OCI-LY7 (cell line): ENCODE measurements around the gene CAMSAP3. TPM values are rescaled to one million over a fixed set of nuclear protein-coding genes. Genes with fewer than 3 reads are reported as not detected.

ENCODE experiments used
- BruUV-seq: library from RNA; stranded (reverse); fragments of 400-500 nt; replicated peaks from 2 replicates; lab custom pipeline; 2021; lab: Mats Ljungman, UMichigan
- CTCF ChIA-PET: fragments of 300-600 bp; sonication (Branson Sonifier 250); formaldehyde crosslinking; loops from one replicate; lab custom pipeline; 2022; ENCODE audit warnings: antibody characterized with exemption; ENCODE audit not compliant: unreplicated experiment; lab: Charles Lee
- POLR2A ChIA-PET: fragments of 300-600 bp; sonication (Branson Sonifier 250); formaldehyde crosslinking; loops from one replicate; lab custom pipeline; 2022; ENCODE audit warnings: antibody characterized with exemption; lab: Charles Lee
- DNase-seq: peaks from one replicate; pipeline ENCODE4 v3.0.0-alpha.2; 2015; ENCODE audit warnings: low spot score
- H2AFZ ChIP-seq: fragments of 200-600 bp; sonication (generic), shearing (Covaris generic); 2 replicates; pipeline ENCODE4 v1.6.1; 2014; ENCODE audit warnings: mild to moderate bottlenecking, antibody characterized with exemption, low read length, moderate library complexity
- H3K27ac ChIP-seq: fragments of 200-600 bp; sonication (generic); 2 replicates; pipeline ENCODE4 v1.5.1; 2014; ENCODE audit warnings: mixed run types, low read depth, mild to moderate bottlenecking, moderate library complexity, low read length, inconsistent platforms; ENCODE audit not compliant: poor library complexity, severe bottlenecking
- H3K36me3 ChIP-seq: fragments of 200-600 bp; sonication (generic); 2 replicates; pipeline ENCODE4 v1.6.1; 2014; ENCODE audit warnings: mild to moderate bottlenecking, antibody characterized with exemption, low read length, moderate library complexity, mixed read lengths; ENCODE audit not compliant: insufficient read depth
- H3K4me1 ChIP-seq: fragments of 200-600 bp; sonication (generic); 2 replicates; pipeline ENCODE4 v1.5.1; 2014; ENCODE audit warnings: mild to moderate bottlenecking, low read length; ENCODE audit not compliant: insufficient read depth, poor library complexity, severe bottlenecking
- H3K4me2 ChIP-seq: fragments of 200-600 bp; sonication (generic); 2 replicates; pipeline ENCODE4 v1.6.1; 2014; ENCODE audit warnings: mild to moderate bottlenecking, low read length
- H3K4me3 ChIP-seq: fragments of 200-600 bp; sonication (generic); 2 replicates; pipeline ENCODE4 v1.5.1; 2014; ENCODE audit warnings: mild to moderate bottlenecking, low read depth, low read length; ENCODE audit not compliant: poor library complexity, severe bottlenecking
- H3K79me2 ChIP-seq: fragments of 200-600 bp; sonication (generic); 2 replicates; pipeline ENCODE4 v1.6.1; 2016; ENCODE audit warnings: low read depth, mild to moderate bottlenecking, low read length, moderate library complexity, mixed read lengths; ENCODE audit not compliant: insufficient read depth
- H3K9me2 ChIP-seq: fragments of 200-600 bp; sonication (generic); 2 replicates; pipeline ENCODE4 v1.6.1; 2016; ENCODE audit warnings: mild to moderate bottlenecking, low read length, mixed read lengths; ENCODE audit not compliant: insufficient read depth
- H3K9me3 ChIP-seq: fragments of 200-600 bp; sonication (generic); 2 replicates; pipeline ENCODE4 v1.6.1; 2014; ENCODE audit warnings: mild to moderate bottlenecking, mixed run types, low read length, mixed read lengths
- H4K20me1 ChIP-seq: fragments of 200-600 bp; sonication (generic); 2 replicates; pipeline ENCODE4 v1.6.1; 2014; ENCODE audit warnings: mild to moderate bottlenecking, antibody characterized with exemption, low read length, moderate library complexity, mixed read lengths; ENCODE audit not compliant: insufficient read depth
- CTCF ChIP-seq: fragments of 200-600 bp; sonication (generic); conservative IDR thresholded peaks from 2 replicates; pipeline ENCODE4 v1.5.1; 2014; ENCODE audit warnings: mild to moderate bottlenecking, antibody characterized with exemption, low read length, moderate library complexity, mixed read lengths
- EZH2phosphoT487 ChIP-seq: fragments of 200-600 bp; sonication (generic); IDR thresholded peaks from 2 replicates; pipeline ENCODE4 v1.6.1; 2018; ENCODE audit warnings: low read depth, borderline replicate concordance, mild to moderate bottlenecking, mixed run types, antibody characterized with exemption, low read length, moderate library complexity, mixed read lengths
- intact Hi-C: fragments of 100-400 bp; cut with micrococcal nuclease; formaldehyde crosslinking; loops from one replicate; pipeline ENCODE4 v1.10.0; 2022; ENCODE audit not compliant: unreplicated experiment
- total RNA-seq, 2 experiments: library from RNA; depleted of rRNA in 1 of 2; stranded (reverse); fragments of >200 nt in 1 of 2; shearing (Covaris generic) in 1 of 2; gene quantifications; 2 replicates each; pipeline ENCODE4 v1.2.3, GENCODE V29; 2014 to 2022

CAMSAP3 gene
- total RNA-seq, 2 experiments from 2014 or later = 1.6 to 1.9 TPM

GRCh38 chr19:7554990-7555864 lies 40.4 kb upstream of the CAMSAP3 start:
- CTCF ChIA-PET = no interaction called here
- H4K20me1 ChIP-seq = no peaks in the 10 kb centered on the region
- no peak overlapping the region for H3K27ac ChIP-seq
- H3K9me2 ChIP-seq = no peaks in the 10 kb centered on the region
- H3K4me3 ChIP-seq = no peak overlapping the region
- no peak overlapping the region for H2AFZ ChIP-seq
- POLR2A ChIA-PET = no interaction called here
- DNase-seq = peak; percentile 24
- H3K4me1 ChIP-seq = no peaks in the 10 kb centered on the region
- H3K36me3 ChIP-seq = peaks cover 59% of the 10 kb centered on the region
- no peak for TF ChIP-seq EZH2phosphoT487
- no peak for TF ChIP-seq CTCF
- intact Hi-C loops = no loop called here
- H3K4me2 ChIP-seq = no peak overlapping the region
- no peaks in the 10 kb centered on the region for H3K79me2 ChIP-seq
- H3K9me3 ChIP-seq = no peaks in the 10 kb centered on the region
- BruUV-seq = no TSS peak

DNA sequence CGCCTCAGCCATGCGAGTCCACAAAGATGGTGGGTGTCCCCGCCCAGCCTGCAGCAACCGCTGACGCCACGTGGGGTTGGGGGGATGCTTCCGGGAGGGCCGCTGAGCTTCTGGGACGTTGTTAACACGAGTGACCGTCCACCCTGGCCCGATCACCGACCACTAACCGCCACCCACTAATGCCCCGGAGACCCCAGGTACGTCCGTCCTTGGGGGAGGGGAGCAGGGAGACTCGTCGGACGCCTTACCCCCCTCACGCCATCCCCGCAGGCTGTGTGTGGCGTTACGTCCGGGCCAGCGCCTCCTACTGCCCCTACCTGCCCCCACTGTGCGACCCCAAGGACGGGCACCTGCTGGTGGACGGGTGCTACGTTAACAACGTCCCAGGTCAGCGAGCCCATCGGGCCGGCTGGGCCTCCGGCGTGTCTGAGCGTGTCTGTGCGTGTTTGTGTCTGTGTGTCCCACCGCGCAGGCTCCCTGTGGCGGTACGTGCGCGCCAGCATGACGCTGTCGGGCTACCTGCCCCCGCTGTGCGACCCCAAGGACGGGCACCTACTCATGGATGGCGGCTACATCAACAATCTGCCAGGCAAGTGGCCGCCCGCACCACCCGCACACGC lies 38.9 kb upstream of the CAMSAP3 start:
- ChIA-PET POLR2A (no interaction called here), CTCF (interaction anchor here (0.6 kb wide), 1 partner anchor 49 kb away, joined by 3 read pairs; no protein-coding TSS in a partner anchor)
- no peak overlapping the region for H2AFZ ChIP-seq
- no peak for DNase-seq
- intact Hi-C loops = no loop called here
- no TSS peak for BruUV-seq
- H3K9me2 ChIP-seq = no peaks in the 10 kb centered on the region
- H3K27ac ChIP-seq = no peak overlapping the region
- no peaks in the 10 kb centered on the region for H3K4me1 ChIP-seq
- H4K20me1 ChIP-seq = no peaks in the 10 kb centered on the region
- no peak overlapping the region for H3K4me3 ChIP-seq
- no peak overlapping the region for H3K4me2 ChIP-seq
- no peak for TF ChIP-seq CTCF
- TF ChIP-seq EZH2phosphoT487 = no peak
- H3K9me3 ChIP-seq = no peaks in the 10 kb centered on the region
- peaks cover 47% of the 10 kb centered on the region for H3K36me3 ChIP-seq
- H3K79me2 ChIP-seq = no peaks in the 10 kb centered on the region

- Histone ChIP-seq H3K4me3 (no peak overlapping the region), H3K79me2 (no peaks in the 10 kb centered on the region), H3K4me1 (no peaks in the 10 kb centered on the region), H4K20me1 (no peaks in the 10 kb centered on the region), H3K4me2 (no peak overlapping the region), H3K9me3 (no peaks in the 10 kb centered on the region), H3K27ac (no peak overlapping the region), H3K9me2 (no peaks in the 10 kb centered on the region), H2AFZ (no peak overlapping the region), H3K36me3 (peaks cover 47% of the 10 kb centered on the region)
- ChIA-PET POLR2A (no interaction called here), CTCF (no interaction called here)
- no peak for DNase-seq
- no peak for TF ChIP-seq CTCF
- no peak for TF ChIP-seq EZH2phosphoT487
- intact Hi-C loops = no loop called here
- no TSS peak for BruUV-seq
These were observed 37.0 kb upstream of the CAMSAP3 start for GRCh38 chr19:7558667-7559066.
